Measurements from ENCODE around the gene DYNC1LI2. TPM values are rescaled to one million over a fixed set of nuclear protein-coding genes. Genes with fewer than 3 reads are reported as not detected.
"Not testable (repeated sequence)": the region's sequence is repeated elsewhere in the genome, so short reads cannot be mapped to it uniquely, and the experiment has no call there.

Gene DYNC1LI2
- total RNA-seq, 2 donors from 2014 or later: 76.9 to 89.6 TPM

DNA sequence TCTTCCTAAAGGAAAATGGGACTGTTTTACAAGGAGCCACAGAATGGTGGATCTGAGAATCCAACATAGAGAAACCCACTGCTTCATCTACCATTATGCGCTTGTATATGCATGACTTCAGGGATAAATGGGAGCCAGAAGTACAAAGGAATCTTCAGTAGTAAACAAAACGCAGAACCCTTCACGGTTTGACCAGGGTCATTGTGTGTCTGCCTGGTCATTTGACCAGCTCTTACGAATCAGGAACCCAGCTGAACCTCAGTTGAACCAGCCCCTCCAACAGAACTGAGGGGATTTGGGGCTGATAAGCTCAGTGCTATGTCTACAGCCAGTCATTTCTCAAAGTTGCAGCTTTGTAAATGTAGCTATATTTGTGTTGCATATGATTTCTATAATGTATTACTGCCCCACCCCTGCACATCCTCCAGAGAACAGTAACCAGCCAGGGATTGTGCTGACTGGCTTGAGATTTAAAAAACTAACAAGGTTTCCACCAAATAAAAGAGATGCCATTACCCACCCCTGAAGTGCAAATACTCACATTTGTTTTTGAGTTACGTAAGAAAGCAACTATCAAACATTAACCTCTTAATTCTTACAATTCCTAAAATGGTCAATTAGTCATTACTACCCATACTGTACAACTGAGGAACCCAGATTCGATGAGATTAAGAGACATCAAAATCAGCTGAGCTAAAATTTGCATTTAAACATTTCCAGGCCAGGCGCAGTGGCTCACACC is 61.1 kb downstream of the DYNC1LI2 start:
- no peak overlapping the region for H3K4me3 ChIP-seq
- H3K36me3 ChIP-seq: no peaks in the 10 kb centered on the region
- H3K27ac ChIP-seq: no peak overlapping the region
- no peak for TF ChIP-seq CTCF (IDR thresholded peaks at IDR 0.05)
- peaks cover 0 to 4% of the 10 kb centered on the region in 2 donors for H3K4me1 ChIP-seq
- H3K27me3 ChIP-seq: no peaks in the 10 kb centered on the region
- no peaks in the 10 kb centered on the region for H3K9me3 ChIP-seq
- no peak for DNase-seq (ENCODE audit: low spot score)

GRCh38 chr16:66689282-66689681 is 62.1 kb downstream of the DYNC1LI2 start:
- Histone ChIP-seq H3K4me1 (no peaks in the 10 kb centered on the region), H3K27me3 (no peaks in the 10 kb centered on the region), H3K9me3 (no peaks in the 10 kb centered on the region), H3K36me3 (no peaks in the 10 kb centered on the region), H3K27ac (no peak overlapping the region), H3K4me3 (no peak overlapping the region)
- DNase-seq (ENCODE audit: low spot score): no peak
- TF ChIP-seq CTCF (IDR thresholded peaks at IDR 0.05): no peak

- no peak for DNase-seq (ENCODE audit: low spot score)
- no peaks in the 10 kb centered on the region for H3K4me1 ChIP-seq
- H3K27me3 ChIP-seq: no peaks in the 10 kb centered on the region
- no peaks in the 10 kb centered on the region for H3K9me3 ChIP-seq
- H3K27ac ChIP-seq: no peak overlapping the region
- no peak for TF ChIP-seq CTCF (IDR thresholded peaks at IDR 0.05)
- no peak overlapping the region for H3K4me3 ChIP-seq
- H3K36me3 ChIP-seq: no peaks in the 10 kb centered on the region
Observed at GRCh38 chr16:66687906-66688625, 63.3 kb downstream of the DYNC1LI2 start.

GRCh38 chr16:66685501-66686115 is 65.8 kb downstream of the DYNC1LI2 start:
- not testable (repeated sequence) for H3K4me3 ChIP-seq; H3K27ac ChIP-seq; DNase-seq (ENCODE audit: low spot score); H3K27me3 ChIP-seq; H3K36me3 ChIP-seq; H3K4me1 ChIP-seq; H3K9me3 ChIP-seq

GRCh38 chr16:66682271-66682670 is 69.1 kb downstream of the DYNC1LI2 start:
- TF ChIP-seq CTCF (IDR thresholded peaks at IDR 0.05): no peak
- H3K27ac ChIP-seq: no peak overlapping the region
- no peak overlapping the region for H3K4me3 ChIP-seq
- H3K27me3 ChIP-seq: no peaks in the 10 kb centered on the region
- no peak for DNase-seq (ENCODE audit: low spot score)
- no peaks in the 10 kb centered on the region for H3K4me1 ChIP-seq
- H3K9me3 ChIP-seq: no peaks in the 10 kb centered on the region
- no peaks in the 10 kb centered on the region for H3K36me3 ChIP-seq

- H3K9me3 ChIP-seq: no peaks in the 10 kb centered on the region
- DNase-seq (ENCODE audit: low spot score): no peak
- TF ChIP-seq CTCF (IDR thresholded peaks at IDR 0.05): no peak
- H3K4me3 ChIP-seq: no peak overlapping the region
- no peak overlapping the region for H3K27ac ChIP-seq
- H3K27me3 ChIP-seq: no peaks in the 10 kb centered on the region
- H3K4me1 ChIP-seq: no peaks in the 10 kb centered on the region
- no peaks in the 10 kb centered on the region for H3K36me3 ChIP-seq
Observed at GRCh38 chr16:66681676-66682075, 69.7 kb downstream of the DYNC1LI2 start.

All from right atrium auricular region (tissue), 2 donors.